Neural progenitor cell (in vitro differentiated cells): ENCODE data around the gene TPSB2. TPM values are rescaled to one million over a fixed set of nuclear protein-coding genes. Genes with fewer than 3 reads are reported as not detected.
"Not testable (repeated sequence)": the region's sequence is repeated elsewhere in the genome, so short reads cannot be mapped to it uniquely, and the experiment has no call there.

Source experiments
- DNase-seq: peaks from one replicate; pipeline ENCODE4 v3.0.0-alpha.2; 2016; ENCODE audit warnings: low spot score
- H2AFZ ChIP-seq: fragments of 200-600 bp; sonication (generic); replicated peaks from 2 replicates; pipeline ENCODE4 v1.6.1; 2016; ENCODE audit warnings: antibody characterized with exemption
- H3F3A ChIP-seq: fragments of 200-600 bp; sonication (generic); 2 replicates; pipeline ENCODE4 v1.6.1; 2016; ENCODE audit warnings: antibody characterized with exemption, low read depth
- H3K27ac ChIP-seq: fragments of 200-600 bp; sonication (generic); 2 replicates; pipeline ENCODE4 v1.5.1; 2016; ENCODE audit warnings: mild to moderate bottlenecking
- H3K27me3 ChIP-seq: fragments of 200-600 bp; sonication (generic); 2 replicates; pipeline ENCODE4 v1.6.1; 2016; ENCODE audit warnings: mild to moderate bottlenecking, moderate library complexity
- H3K36me3 ChIP-seq: fragments of 200-600 bp; sonication (generic); 2 replicates; pipeline ENCODE4 v1.5.1; 2016
- H3K4me1 ChIP-seq: fragments of 200-600 bp; sonication (generic); 2 replicates; pipeline ENCODE4 v1.6.1; 2016; ENCODE audit warnings: mixed run types
- H3K4me2 ChIP-seq: fragments of 200-600 bp; sonication (generic); 2 replicates; pipeline ENCODE4 v1.6.1; 2016
- H3K4me3 ChIP-seq: fragments of 200-600 bp; sonication (generic); 2 replicates; pipeline ENCODE4 v1.5.1; 2016
- H3K79me2 ChIP-seq: fragments of 200-600 bp; sonication (generic); 2 replicates; pipeline ENCODE4 v1.6.1; 2016; ENCODE audit warnings: low read depth
- H3K9ac ChIP-seq: fragments of 200-600 bp; sonication (generic); 2 replicates; pipeline ENCODE4 v1.6.1; 2016
- H3K9me3 ChIP-seq: fragments of 200-600 bp; sonication (generic); 2 replicates; pipeline ENCODE4 v1.5.1; 2016; ENCODE audit warnings: low read depth
- H4K20me1 ChIP-seq: fragments of 200-600 bp; sonication (generic); 2 replicates; pipeline ENCODE4 v1.6.1; 2016; ENCODE audit warnings: low read depth
- H3K27ac Mint-ChIP-seq: 3 replicates; pipeline ENCODE4 v1.8.0; 2021; ENCODE audit warnings: mixed read lengths
- H3K27me3 Mint-ChIP-seq: 2 replicates; pipeline ENCODE4 v1.8.0; 2022; ENCODE audit warnings: low read depth, mild to moderate bottlenecking, inconsistent platforms, moderate library complexity, mixed read lengths; ENCODE audit not compliant: insufficient read depth
- H3K36me3 Mint-ChIP-seq: 3 replicates; pipeline ENCODE4 v1.8.0; 2021; ENCODE audit warnings: mixed read lengths
- H3K4me1 Mint-ChIP-seq: 3 replicates; pipeline ENCODE4 v1.8.0; 2021; ENCODE audit warnings: mixed read lengths
- H3K4me3 Mint-ChIP-seq: 3 replicates; pipeline ENCODE4 v1.8.0; 2021; ENCODE audit warnings: mild to moderate bottlenecking, moderate library complexity, mixed read lengths
- H3K9me3 Mint-ChIP-seq: 3 replicates; pipeline ENCODE4 v1.8.0; 2020; ENCODE audit warnings: mixed read lengths
- EZH2 ChIP-seq: fragments of 200-600 bp; sonication (generic); IDR thresholded peaks from 2 replicates; pipeline ENCODE4 v1.6.1; 2017; ENCODE audit warnings: antibody characterized with exemption, mild to moderate bottlenecking, moderate library complexity
- EZH2phosphoT487 ChIP-seq: fragments of 200-600 bp; sonication (generic); IDR thresholded peaks from 2 replicates; pipeline ENCODE4 v1.6.1; 2017; ENCODE audit warnings: antibody characterized with exemption
- total RNA-seq: library from RNA; depleted of rRNA; stranded (reverse); fragments of >200 nt; gene quantifications from 2 replicates; pipeline ENCODE4 v1.2.3, GENCODE V29; 2015; ENCODE audit warnings: low replicate concordance
- TF ChIP-seq, protein P1 (sequence below): fragments of 200-600 bp; sonication (generic); IDR thresholded peaks from 2 replicates; pipeline ENCODE4 v1.5.1; 2017; ENCODE audit warnings: antibody characterized with exemption, mild to moderate bottlenecking

Gene TPSB2
- total RNA-seq, 1 donor from 2014 or later = not detected

DNA sequence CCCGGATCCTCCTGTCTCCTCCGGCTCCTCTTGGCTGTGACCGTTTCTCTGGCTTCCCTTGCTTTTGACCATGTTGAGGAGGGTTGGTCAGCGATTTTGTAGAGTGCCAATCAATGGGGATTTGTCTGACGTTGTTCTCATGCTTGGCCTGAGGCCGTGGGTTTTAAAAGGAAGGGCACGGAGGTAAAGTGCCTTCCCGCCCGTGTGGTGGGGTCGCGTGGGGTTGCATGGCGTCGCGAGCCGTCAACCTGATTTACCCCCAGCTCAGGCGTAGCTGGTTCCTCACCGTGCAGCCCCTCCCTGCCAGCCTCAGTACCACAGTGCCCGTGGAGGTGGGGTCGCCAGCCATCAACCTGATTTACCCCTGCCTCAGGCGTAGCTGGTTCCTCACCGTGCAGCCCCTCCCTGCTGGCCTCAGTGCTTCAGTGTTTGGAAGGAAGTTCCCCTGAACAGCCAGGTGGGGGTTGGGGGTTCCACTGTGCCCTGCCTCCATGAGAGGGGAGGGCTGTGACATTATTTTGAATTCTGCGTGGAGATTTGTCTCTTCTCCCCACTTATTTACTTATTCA, 15.6 kb upstream of the TPSB2 start:
- Histone ChIP-seq H3K4me1 (no peaks in the 10 kb centered on the region), H3K9me3 (no peaks in the 10 kb centered on the region), H3F3A (no peaks in the 10 kb centered on the region), H3K4me2 (no peak overlapping the region), H3K9ac (no peak overlapping the region), H2AFZ (no peak overlapping the region), H4K20me1 (no peaks in the 10 kb centered on the region), H3K27me3 (peaks cover 37% of the 10 kb centered on the region), H3K4me3 (no peak overlapping the region), H3K27ac (no peak overlapping the region), H3K36me3 (no peaks in the 10 kb centered on the region), H3K79me2 (no peaks in the 10 kb centered on the region)
- no peaks in the 10 kb centered on the region for H3K36me3 Mint-ChIP-seq
- DNase-seq = no peak
- peaks cover 5% of the 10 kb centered on the region for H3K4me1 Mint-ChIP-seq
- TF ChIP-seq, protein P1, sequence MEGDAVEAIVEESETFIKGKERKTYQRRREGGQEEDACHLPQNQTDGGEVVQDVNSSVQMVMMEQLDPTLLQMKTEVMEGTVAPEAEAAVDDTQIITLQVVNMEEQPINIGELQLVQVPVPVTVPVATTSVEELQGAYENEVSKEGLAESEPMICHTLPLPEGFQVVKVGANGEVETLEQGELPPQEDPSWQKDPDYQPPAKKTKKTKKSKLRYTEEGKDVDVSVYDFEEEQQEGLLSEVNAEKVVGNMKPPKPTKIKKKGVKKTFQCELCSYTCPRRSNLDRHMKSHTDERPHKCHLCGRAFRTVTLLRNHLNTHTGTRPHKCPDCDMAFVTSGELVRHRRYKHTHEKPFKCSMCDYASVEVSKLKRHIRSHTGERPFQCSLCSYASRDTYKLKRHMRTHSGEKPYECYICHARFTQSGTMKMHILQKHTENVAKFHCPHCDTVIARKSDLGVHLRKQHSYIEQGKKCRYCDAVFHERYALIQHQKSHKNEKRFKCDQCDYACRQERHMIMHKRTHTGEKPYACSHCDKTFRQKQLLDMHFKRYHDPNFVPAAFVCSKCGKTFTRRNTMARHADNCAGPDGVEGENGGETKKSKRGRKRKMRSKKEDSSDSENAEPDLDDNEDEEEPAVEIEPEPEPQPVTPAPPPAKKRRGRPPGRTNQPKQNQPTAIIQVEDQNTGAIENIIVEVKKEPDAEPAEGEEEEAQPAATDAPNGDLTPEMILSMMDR = no peak
- TF ChIP-seq EZH2phosphoT487 (no peak), EZH2 (no peak)
- no peak overlapping the region for H3K27ac Mint-ChIP-seq
- H3K27me3 Mint-ChIP-seq = peaks cover 8% of the 10 kb centered on the region
- peaks cover 3% of the 10 kb centered on the region for H3K9me3 Mint-ChIP-seq
- no peak overlapping the region for H3K4me3 Mint-ChIP-seq

DNA sequence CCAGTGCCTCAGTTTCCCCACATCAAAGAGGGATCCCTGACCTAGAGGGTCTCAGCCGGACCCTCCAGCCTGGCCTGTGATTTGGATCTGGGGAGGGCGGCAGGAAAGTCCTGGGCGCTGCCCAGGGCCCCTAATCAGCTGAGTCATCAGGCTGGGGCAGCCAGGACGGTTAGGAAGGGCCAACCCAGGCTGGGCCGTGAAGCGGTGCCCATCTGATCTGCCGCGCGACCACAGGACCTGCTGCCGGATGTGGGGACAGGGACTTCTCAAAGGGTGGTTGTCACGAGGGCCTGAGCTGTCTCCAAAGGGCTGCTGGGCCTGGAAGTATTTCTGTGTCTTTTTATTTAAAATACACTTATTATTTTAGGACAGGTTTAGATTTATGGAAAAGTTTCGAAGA, 14.9 kb upstream of the TPSB2 start:
- Histone ChIP-seq H3F3A (no peaks in the 10 kb centered on the region), H4K20me1 (no peaks in the 10 kb centered on the region), H3K9me3 (no peaks in the 10 kb centered on the region), H3K36me3 (no peaks in the 10 kb centered on the region), H3K27ac (no peak overlapping the region), H2AFZ (no peak overlapping the region), H3K79me2 (no peaks in the 10 kb centered on the region), H3K4me3 (no peak overlapping the region), H3K4me1 (no peaks in the 10 kb centered on the region), H3K27me3 (peaks cover 33% of the 10 kb centered on the region), H3K9ac (no peak overlapping the region), H3K4me2 (no peak overlapping the region)
- Mint-ChIP-seq H3K9me3 (peaks cover 3% of the 10 kb centered on the region), H3K36me3 (no peaks in the 10 kb centered on the region), H3K4me3 (no peak overlapping the region), H3K27ac (no peak overlapping the region), H3K4me1 (peaks cover 5% of the 10 kb centered on the region), H3K27me3 (peaks cover 8% of the 10 kb centered on the region)
- DNase-seq = no peak
- no peak for TF ChIP-seq EZH2

DNA sequence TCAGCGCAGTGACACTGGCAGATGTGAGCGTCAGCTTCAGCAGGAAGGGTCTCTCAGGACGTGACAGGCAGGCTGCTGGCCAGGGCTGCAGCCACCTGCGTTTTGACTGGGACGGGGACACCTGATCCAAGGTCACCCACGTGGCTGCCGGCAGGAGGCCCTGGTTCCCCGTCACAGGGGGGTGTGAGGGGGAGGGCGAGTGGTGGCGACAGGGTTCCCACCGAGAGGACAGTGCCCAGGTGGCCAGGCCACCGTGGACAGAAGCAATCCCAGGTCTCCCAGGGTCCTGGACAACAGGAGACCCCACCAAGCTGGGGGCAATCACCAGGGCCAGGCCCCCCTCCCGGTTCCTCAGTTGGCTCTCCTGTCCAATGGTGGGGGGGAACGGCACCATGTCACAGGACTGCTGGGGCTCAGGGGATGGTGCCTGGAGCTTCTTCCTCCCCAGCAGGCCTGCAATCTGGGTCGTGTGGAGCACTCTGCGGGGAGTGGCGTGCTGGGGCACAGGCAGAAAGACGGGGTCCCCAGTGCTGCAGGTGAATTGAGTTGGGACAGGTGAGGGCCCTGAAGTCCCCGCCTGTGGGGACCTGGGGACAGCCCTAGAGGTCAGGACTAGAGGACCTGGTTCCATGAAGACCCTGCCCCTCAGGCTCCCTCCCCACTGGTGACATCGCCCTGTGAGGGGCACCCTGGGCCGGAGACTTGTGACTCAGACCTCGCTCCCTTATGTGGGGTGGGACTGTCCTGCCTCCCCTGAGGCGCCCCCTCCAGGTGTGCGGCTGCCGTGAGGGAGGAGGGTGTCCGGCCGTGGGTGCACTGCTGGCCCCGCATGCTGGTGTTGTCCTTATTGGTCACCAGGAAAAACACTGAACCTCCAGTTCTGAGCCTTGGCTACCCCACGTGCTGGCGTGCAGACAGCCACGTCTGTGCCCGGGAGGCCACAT, 14.2 kb upstream of the TPSB2 start:
- not testable (repeated sequence) for H4K20me1 ChIP-seq, H3K9me3 Mint-ChIP-seq, H3F3A ChIP-seq, H3K4me3 ChIP-seq, H3K9me3 ChIP-seq, H3K4me3 Mint-ChIP-seq, H3K36me3 Mint-ChIP-seq, H3K9ac ChIP-seq, DNase-seq, H3K36me3 ChIP-seq, H3K27me3 Mint-ChIP-seq, H3K27ac Mint-ChIP-seq, H3K4me2 ChIP-seq, H3K4me1 Mint-ChIP-seq, H2AFZ ChIP-seq, H3K79me2 ChIP-seq, H3K4me1 ChIP-seq, H3K27ac ChIP-seq
- H3K27me3 ChIP-seq = peaks cover 33% of the 10 kb centered on the region

DNA sequence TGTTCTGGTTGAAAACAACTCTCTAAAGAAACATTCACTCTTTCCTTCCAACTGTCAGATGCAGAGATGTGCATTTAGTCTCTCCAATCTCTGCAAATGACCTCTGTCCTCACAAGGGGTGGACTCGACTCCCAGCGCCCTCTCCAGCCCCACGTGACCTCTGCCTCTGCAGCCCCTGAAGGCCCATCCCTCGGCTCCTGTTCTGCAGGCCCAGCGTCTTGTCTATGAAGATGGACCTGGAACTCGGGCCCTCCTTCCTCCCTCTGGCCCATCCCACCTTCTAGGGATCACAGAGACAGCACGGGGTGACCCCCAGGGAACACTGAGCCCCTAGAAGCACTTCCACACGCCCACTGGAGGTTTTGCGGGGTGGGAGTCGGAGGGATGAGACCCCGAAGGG, 13.4 kb upstream of the TPSB2 start:
- not testable (repeated sequence) for H2AFZ ChIP-seq, H3K4me2 ChIP-seq, DNase-seq, H3K4me1 ChIP-seq, H3K9me3 Mint-ChIP-seq, H3K4me3 Mint-ChIP-seq, H3K27me3 Mint-ChIP-seq, H3K9ac ChIP-seq, H4K20me1 ChIP-seq, H3F3A ChIP-seq, H3K4me1 Mint-ChIP-seq, H3K27ac ChIP-seq, H3K9me3 ChIP-seq, H3K36me3 Mint-ChIP-seq, H3K79me2 ChIP-seq, H3K36me3 ChIP-seq, H3K4me3 ChIP-seq, H3K27ac Mint-ChIP-seq
- peaks cover 33% of the 10 kb centered on the region for H3K27me3 ChIP-seq

DNA sequence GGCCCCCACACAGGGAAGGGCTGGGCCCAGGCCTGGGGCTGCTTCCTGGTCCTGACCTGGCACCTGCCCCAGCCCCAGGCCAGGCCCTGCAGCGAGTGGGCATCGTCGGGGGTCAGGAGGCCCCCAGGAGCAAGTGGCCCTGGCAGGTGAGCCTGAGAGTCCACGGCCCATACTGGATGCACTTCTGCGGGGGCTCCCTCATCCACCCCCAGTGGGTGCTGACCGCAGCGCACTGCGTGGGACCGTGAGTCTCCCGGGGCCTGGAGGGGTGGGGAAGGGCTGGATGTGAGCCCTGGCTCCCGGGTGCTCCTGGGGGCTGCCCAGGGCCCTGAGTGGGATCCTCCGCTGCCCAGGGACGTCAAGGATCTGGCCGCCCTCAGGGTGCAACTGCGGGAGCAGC, 11.1 kb upstream of the TPSB2 start:
- H4K20me1 ChIP-seq, H3K4me1 ChIP-seq, H3K4me2 ChIP-seq, H3K4me3 Mint-ChIP-seq, H3K9ac ChIP-seq, H2AFZ ChIP-seq, H3K27me3 Mint-ChIP-seq, H3K79me2 ChIP-seq, H3K4me3 ChIP-seq, H3K9me3 Mint-ChIP-seq, H3K27ac Mint-ChIP-seq, H3K4me1 Mint-ChIP-seq, H3K36me3 Mint-ChIP-seq, H3F3A ChIP-seq, H3K27ac ChIP-seq, H3K36me3 ChIP-seq, DNase-seq, H3K9me3 ChIP-seq: not testable (repeated sequence)
- H3K27me3 ChIP-seq = peaks cover 11% of the 10 kb centered on the region

DNA sequence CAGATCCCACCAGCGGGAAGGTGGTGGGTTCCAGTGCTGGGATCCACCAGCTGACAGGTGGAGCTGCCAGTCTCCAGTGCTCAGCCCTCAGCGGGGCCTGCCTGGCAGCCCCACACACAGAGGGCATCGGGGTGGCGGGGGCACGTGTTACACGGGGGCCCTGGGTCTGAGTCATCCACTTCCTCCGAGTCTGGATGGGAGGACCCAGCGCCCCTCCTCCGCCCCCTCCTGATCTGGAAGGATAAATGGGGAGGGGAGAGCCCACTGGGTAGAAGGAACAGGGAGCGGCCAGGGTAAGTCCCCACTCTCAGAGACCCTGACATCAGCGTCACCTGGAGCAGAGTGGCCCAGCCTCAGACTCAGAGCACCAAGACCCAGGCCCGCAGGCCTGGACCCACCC, 10.5 kb upstream of the TPSB2 start, which contains the start of gene TPSAB1:
TSS of gene TPSAB1 (plus strand) at position 270 of the 400 bp plus-strand sequence. CDS start 234 bp downstream, outside the sequence.
- not testable (repeated sequence) for H3K4me1 ChIP-seq, H3K27me3 ChIP-seq, H3K27me3 Mint-ChIP-seq, H3K4me1 Mint-ChIP-seq, H3K4me2 ChIP-seq, H3K27ac Mint-ChIP-seq, H3K9ac ChIP-seq, H3F3A ChIP-seq, H3K79me2 ChIP-seq, H4K20me1 ChIP-seq, H2AFZ ChIP-seq, H3K36me3 ChIP-seq, DNase-seq, H3K4me3 Mint-ChIP-seq, H3K36me3 Mint-ChIP-seq, H3K4me3 ChIP-seq, H3K9me3 Mint-ChIP-seq, H3K9me3 ChIP-seq, H3K27ac ChIP-seq

DNA sequence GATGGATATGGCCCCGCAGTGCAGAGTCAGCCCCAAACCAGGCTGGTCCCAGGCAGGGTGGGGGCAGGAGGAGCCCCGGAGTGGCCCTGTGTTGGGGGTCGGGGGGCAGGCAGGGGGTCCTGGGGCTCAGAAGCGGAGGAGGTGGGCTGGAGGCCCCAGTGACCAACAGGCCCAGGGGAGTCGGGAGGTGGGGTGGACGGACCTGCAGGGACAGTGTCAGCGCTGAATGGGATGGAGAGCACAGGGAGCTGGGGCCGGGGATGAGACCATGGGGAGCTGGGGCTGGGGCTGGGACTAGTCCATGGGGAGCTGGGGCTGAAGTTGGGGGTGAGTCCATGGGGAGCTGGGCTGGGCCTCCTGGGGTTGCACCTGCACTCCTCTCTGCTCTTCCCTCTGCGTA, 9.6 kb upstream of the TPSB2 start:
- not testable (repeated sequence) for H3K79me2 ChIP-seq, H3K9me3 Mint-ChIP-seq, H3K36me3 ChIP-seq, H3F3A ChIP-seq, H4K20me1 ChIP-seq, H3K4me2 ChIP-seq, H3K27me3 ChIP-seq, H3K27ac ChIP-seq, H3K9me3 ChIP-seq, H3K4me3 ChIP-seq, H3K4me3 Mint-ChIP-seq, H2AFZ ChIP-seq, DNase-seq, H3K4me1 Mint-ChIP-seq, H3K27ac Mint-ChIP-seq, H3K4me1 ChIP-seq, H3K27me3 Mint-ChIP-seq, H3K36me3 Mint-ChIP-seq, H3K9ac ChIP-seq
